Transverse colon (tissue), 3 donors: ENCODE results near the gene ACBD6.

Source experiments
- CTCF ChIP-seq, 5 experiments: fragments of 200-600 bp in 3 of 5; fragments of 450-650 bp in 2 of 5; sonication (generic) in 3 of 5; IDR thresholded peaks; 1 replicate in 2 of 5; 2 replicates in 3 of 5; pipeline ENCODE4 v1.5.1; 2016 to 2017; ENCODE audit warnings: antibody characterized with exemption in 5 of 5, inconsistent platforms in 3 of 5, mild to moderate bottlenecking in 2 of 5, moderate library complexity in 1 of 5
- POLR2A ChIP-seq: fragments of 450-650 bp; IDR thresholded peaks from one replicate; pipeline ENCODE4 v1.6.1; 2016; ENCODE audit warnings: antibody characterized with exemption, mild to moderate bottlenecking, moderate library complexity

GRCh38 chr1:180257028-180257386 lies 245.4 kb downstream of the ACBD6 start:
- TF ChIP-seq CTCF (IDR thresholded peaks at IDR 0.05), result no peak
- no peak for TF ChIP-seq POLR2A
